Hepatocyte (in vitro differentiated cells): ENCODE results near the gene TTLL5. TPM values are rescaled to one million over a fixed set of nuclear protein-coding genes. Genes with fewer than 3 reads are reported as not detected.

ENCODE experiments used
- DNase-seq: peaks from one replicate; pipeline ENCODE4 v3.0.0-alpha.2; 2016; ENCODE audit warnings: low spot score
- H2AFZ ChIP-seq: fragments of 200-600 bp; sonication (generic); 2 replicates; pipeline ENCODE4 v1.6.0; 2016; ENCODE audit warnings: antibody characterized with exemption, mild to moderate bottlenecking
- H3K27ac ChIP-seq: fragments of 200-600 bp; sonication (generic); 2 replicates; pipeline ENCODE4 v1.5.1; 2016; ENCODE audit warnings: mild to moderate bottlenecking
- H3K27me3 ChIP-seq: fragments of 200-600 bp; sonication (generic); 2 replicates; pipeline ENCODE4 v1.6.1; 2016
- H3K36me3 ChIP-seq: fragments of 200-600 bp; sonication (generic); replicated peaks from 2 replicates; pipeline ENCODE4 v1.5.1; 2016; ENCODE audit warnings: low read depth; ENCODE audit not compliant: insufficient read depth
- H3K4me1 ChIP-seq: fragments of 200-600 bp; sonication (generic); 2 replicates; pipeline ENCODE4 v1.5.1; 2016; ENCODE audit warnings: mild to moderate bottlenecking, moderate library complexity; ENCODE audit not compliant: insufficient read depth
- H3K4me2 ChIP-seq: fragments of 200-600 bp; sonication (generic); 2 replicates; pipeline ENCODE4 v1.6.0; 2016
- H3K4me3 ChIP-seq: fragments of 200-600 bp; sonication (generic); 2 replicates; pipeline ENCODE4 v1.5.1; 2016; ENCODE audit warnings: mild to moderate bottlenecking
- H3K79me2 ChIP-seq: fragments of 200-600 bp; sonication (generic); 2 replicates; pipeline ENCODE4 v1.6.0; 2017; ENCODE audit warnings: mild to moderate bottlenecking
- H3K9me2 ChIP-seq: fragments of 200-600 bp; sonication (generic); replicated peaks from 2 replicates; pipeline ENCODE4 v1.6.0; 2017; ENCODE audit warnings: mild to moderate bottlenecking; ENCODE audit not compliant: insufficient read depth
- H3K9me3 ChIP-seq: fragments of 200-600 bp; sonication (generic); 2 replicates; pipeline ENCODE4 v1.5.1; 2016; ENCODE audit warnings: low read depth, mild to moderate bottlenecking
- H4K20me1 ChIP-seq: fragments of 200-600 bp; sonication (generic); 2 replicates; pipeline ENCODE4 v1.6.0; 2016; ENCODE audit warnings: mild to moderate bottlenecking; ENCODE audit not compliant: insufficient read depth, poor library complexity, severe bottlenecking
- EZH2 ChIP-seq: fragments of 200-600 bp; sonication (generic); IDR thresholded peaks from 2 replicates; pipeline ENCODE4 v1.6.1; 2016; ENCODE audit warnings: antibody characterized with exemption, mild to moderate bottlenecking, borderline replicate concordance
- EZH2phosphoT487 ChIP-seq: fragments of 200-600 bp; sonication (generic); IDR thresholded peaks from one replicate; pipeline ENCODE4 v1.6.1; 2018; ENCODE audit warnings: antibody characterized with exemption, mild to moderate bottlenecking, low read depth, moderate library complexity; ENCODE audit not compliant: unreplicated experiment, severe bottlenecking
- WGBS: methylation state at CpG from one replicate; pipeline ENCODE4 v1.1.6; 2016; ENCODE audit warnings: low lambda C conversion rate; ENCODE audit errors: missing lambda C conversion rate; 5-methylcytosine and 5-hydroxymethylcytosine counted together
- polyA plus RNA-seq: library from polyadenylated mRNA; unstranded; fragments of >200 nt; fragmentation: Nextera tagmentation; extraction: Ambion mirVana; gene quantifications from 2 replicates; pipeline ENCODE4 v1.2.1, GENCODE V29; 2016
- total RNA-seq: library from RNA; depleted of rRNA; stranded (reverse); fragments of >200 nt; gene quantifications from 2 replicates; pipeline ENCODE4 v1.2.3, GENCODE V29; 2014
- TF ChIP-seq, protein P1 (sequence below): fragments of 200-600 bp; sonication (generic); IDR thresholded peaks from 2 replicates; pipeline ENCODE4 v1.5.1; 2016; ENCODE audit warnings: antibody characterized with exemption, mild to moderate bottlenecking; ENCODE audit not compliant: poor library complexity

The TTLL5 gene
- total and polyA plus RNA-seq, 2 experiments from 2014 or later: 8.9 to 11.1 TPM

- no peak overlapping the region for H3K4me3 ChIP-seq
- no peaks in the 10 kb centered on the region for H3K9me2 ChIP-seq
- H3K79me2 ChIP-seq: no peaks in the 10 kb centered on the region
- no peaks in the 10 kb centered on the region for H3K9me3 ChIP-seq
- no peaks in the 10 kb centered on the region for H3K27me3 ChIP-seq
- peaks cover 11% of the 10 kb centered on the region for H3K4me1 ChIP-seq
- 97% methylated on average over 6 of the region's 6 CpGs for WGBS
- H3K4me2 ChIP-seq: no peak overlapping the region
- no peak overlapping the region for H2AFZ ChIP-seq
- H3K27ac ChIP-seq: no peak overlapping the region
- H3K36me3 ChIP-seq: no peaks in the 10 kb centered on the region
- TF ChIP-seq EZH2phosphoT487 (no peak), EZH2 (no peak)
- TF ChIP-seq, protein P1, sequence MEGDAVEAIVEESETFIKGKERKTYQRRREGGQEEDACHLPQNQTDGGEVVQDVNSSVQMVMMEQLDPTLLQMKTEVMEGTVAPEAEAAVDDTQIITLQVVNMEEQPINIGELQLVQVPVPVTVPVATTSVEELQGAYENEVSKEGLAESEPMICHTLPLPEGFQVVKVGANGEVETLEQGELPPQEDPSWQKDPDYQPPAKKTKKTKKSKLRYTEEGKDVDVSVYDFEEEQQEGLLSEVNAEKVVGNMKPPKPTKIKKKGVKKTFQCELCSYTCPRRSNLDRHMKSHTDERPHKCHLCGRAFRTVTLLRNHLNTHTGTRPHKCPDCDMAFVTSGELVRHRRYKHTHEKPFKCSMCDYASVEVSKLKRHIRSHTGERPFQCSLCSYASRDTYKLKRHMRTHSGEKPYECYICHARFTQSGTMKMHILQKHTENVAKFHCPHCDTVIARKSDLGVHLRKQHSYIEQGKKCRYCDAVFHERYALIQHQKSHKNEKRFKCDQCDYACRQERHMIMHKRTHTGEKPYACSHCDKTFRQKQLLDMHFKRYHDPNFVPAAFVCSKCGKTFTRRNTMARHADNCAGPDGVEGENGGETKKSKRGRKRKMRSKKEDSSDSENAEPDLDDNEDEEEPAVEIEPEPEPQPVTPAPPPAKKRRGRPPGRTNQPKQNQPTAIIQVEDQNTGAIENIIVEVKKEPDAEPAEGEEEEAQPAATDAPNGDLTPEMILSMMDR: no peak
- H4K20me1 ChIP-seq: no peaks in the 10 kb centered on the region
- DNase-seq: no peak
Observed at GRCh38 chr14:75807667-75808360, 146.8 kb downstream of the TTLL5 start.

DNA sequence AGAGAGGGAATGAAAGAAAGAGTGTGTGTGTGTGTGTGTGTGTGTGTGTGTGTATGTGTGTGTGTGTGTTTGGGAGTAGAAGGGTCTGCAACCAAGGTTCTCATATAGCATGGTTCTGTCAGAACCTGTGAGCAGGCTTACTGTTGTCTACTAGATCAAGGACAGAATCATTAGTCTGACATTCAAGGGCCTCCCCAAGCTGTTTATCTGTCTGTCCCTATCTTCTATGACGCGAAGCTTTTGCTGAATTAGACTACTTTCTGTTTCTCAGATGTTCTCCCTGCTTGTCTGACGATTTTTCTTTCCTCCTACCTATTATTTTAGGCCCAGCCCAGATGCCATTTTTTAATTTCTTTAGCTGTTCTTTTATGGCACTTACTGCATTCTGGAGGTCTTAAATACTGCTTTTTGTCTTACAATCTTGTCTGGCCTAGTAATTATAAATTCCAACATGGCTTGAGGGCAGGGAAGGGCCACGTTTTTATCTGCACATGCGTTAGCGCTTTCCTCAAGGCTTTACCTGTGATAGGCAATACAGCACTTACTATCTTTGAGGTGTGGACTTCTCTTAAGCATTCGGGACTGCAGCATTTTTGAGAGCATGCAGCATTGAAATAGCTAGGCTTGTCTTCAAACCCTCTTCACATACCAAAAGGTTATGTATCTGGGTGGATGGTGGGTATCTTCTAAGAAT is 150.2 kb downstream of the TTLL5 start:
- DNase-seq: no peak
- H3K27ac ChIP-seq: peak overlapping the region; percentile 15
- no peaks in the 10 kb centered on the region for H3K79me2 ChIP-seq
- H3K4me3 ChIP-seq: no peak overlapping the region
- H3K9me3 ChIP-seq: no peaks in the 10 kb centered on the region
- H3K36me3 ChIP-seq: no peaks in the 10 kb centered on the region
- TF ChIP-seq, protein P1: no peak
- no peak for TF ChIP-seq EZH2phosphoT487
- TF ChIP-seq EZH2: no peak
- no peaks in the 10 kb centered on the region for H4K20me1 ChIP-seq
- peaks cover 6% of the 10 kb centered on the region for H3K4me1 ChIP-seq
- no peaks in the 10 kb centered on the region for H3K27me3 ChIP-seq
- WGBS: 54% methylated on average over 7 of the region's 7 CpGs
- H3K9me2 ChIP-seq: no peaks in the 10 kb centered on the region
- no peak overlapping the region for H2AFZ ChIP-seq
- H3K4me2 ChIP-seq: peak overlapping the region; percentile 20

- Histone ChIP-seq H4K20me1 (no peaks in the 10 kb centered on the region), H3K4me2 (no peak overlapping the region), H3K9me3 (no peaks in the 10 kb centered on the region), H3K4me3 (no peak overlapping the region), H2AFZ (no peak overlapping the region), H3K27me3 (no peaks in the 10 kb centered on the region), H3K27ac (no peak overlapping the region), H3K4me1 (peaks cover 6% of the 10 kb centered on the region), H3K79me2 (no peaks in the 10 kb centered on the region), H3K9me2 (no peaks in the 10 kb centered on the region), H3K36me3 (no peaks in the 10 kb centered on the region)
- WGBS: 45% methylated on average over 7 of the region's 7 CpGs
- no peak for TF ChIP-seq EZH2phosphoT487
- TF ChIP-seq, protein P1: no peak
- DNase-seq: no peak
Observed at GRCh38 chr14:75811872-75812499, 150.9 kb downstream of the TTLL5 start.
